Lung (tissue), 12 donors: ENCODE results near the gene AZI2. TPM values are rescaled to one million over a fixed set of nuclear protein-coding genes. Genes with fewer than 3 reads are reported as not detected.

Experiments
- ATAC-seq: fragments of 200-7000 bp; cut with Tn5 transposase; one replicate; pipeline ENCODE4 v1.9.1; 2020; ENCODE audit warnings: moderate number of reproducible peaks; ENCODE audit not compliant: insufficient read depth, low FRiP score
- DNase-seq, 3 donors: peaks; one replicate each; pipeline ENCODE4 v3.0.0-alpha.2; 2013 to 2017
- H3K27ac ChIP-seq, 2 donors: one replicate each; pipeline ENCODE4 v1.5.1; 2013; ENCODE audit warnings: mild to moderate bottlenecking in 2 of 2, moderate library complexity in 2 of 2, control low read depth in 1 of 2, inconsistent platforms in 1 of 2, low read depth in 1 of 2, low read length in 1 of 2
- H3K27me3 ChIP-seq, 3 donors: one replicate each; pipeline ENCODE4 v1.5.1; 2013; ENCODE audit warnings: low read length in 2 of 3; ENCODE audit not compliant: control insufficient read depth in 3 of 3, insufficient read depth in 3 of 3
- H3K36me3 ChIP-seq, 4 donors: one replicate each; pipeline ENCODE4 v1.5.1; 2013; ENCODE audit warnings: low read length in 4 of 4, mild to moderate bottlenecking in 1 of 4, moderate library complexity in 1 of 4; ENCODE audit not compliant: control insufficient read depth in 4 of 4, insufficient read depth in 4 of 4
- H3K4me1 ChIP-seq, 5 donors: one replicate each; pipeline ENCODE4 v1.5.1; 2013; ENCODE audit warnings: low read length in 5 of 5, mild to moderate bottlenecking in 2 of 5, moderate library complexity in 1 of 5; ENCODE audit not compliant: control insufficient read depth in 5 of 5, insufficient read depth in 5 of 5
- H3K4me3 ChIP-seq: one replicate; pipeline ENCODE4 v1.5.1; 2013; ENCODE audit warnings: mild to moderate bottlenecking, control low read depth, moderate library complexity
- H3K9ac ChIP-seq, 2 donors: one replicate each; pipeline ENCODE4 v1.5.1; 2013; ENCODE audit warnings: low read length in 2 of 2, control low read depth in 1 of 2; ENCODE audit not compliant: insufficient read depth in 1 of 2
- H3K9me3 ChIP-seq, 4 donors: one replicate each; pipeline ENCODE4 v1.5.1; 2013; ENCODE audit warnings: low read length in 3 of 4, mild to moderate bottlenecking in 1 of 4, moderate library complexity in 1 of 4; ENCODE audit not compliant: control insufficient read depth in 4 of 4, insufficient read depth in 3 of 4
- WGBS, 2 donors: extraction: QIAGEN DNeasy Blood & Tissue Kit; methylation state at CpG; one replicate each; pipeline ENCODE4 v1.1.7; 2013; 5-methylcytosine and 5-hydroxymethylcytosine counted together
- polyA plus RNA-seq, 2 donors: library from polyadenylated mRNA; stranded (reverse); fragments of 200-250 nt; gene quantifications; one replicate each; pipeline ENCODE4 v1.2.1, GENCODE V29; 2013
- total RNA-seq, 2 donors: library from RNA; depleted of rRNA in 1 of 2; stranded (reverse); fragments of >200 nt in 1 of 2; gene quantifications; one replicate each; pipeline ENCODE4 v1.2.1, GENCODE V29; 2014 to 2021
- TF ChIP-seq, protein P1 (sequence below): IDR thresholded peaks from 2 replicates; pipeline ENCODE4 v1.5.1; 2012; ENCODE audit warnings: mild to moderate bottlenecking; ENCODE audit errors: control extremely low read depth, extremely low read depth
- donor health status: control.
- donor health status: control.
- donor health status: Bipolar disorder and iron deficiency.
- donor health status: healthy.
- donor health status: DM: yes; HTN: yes; CAD: no.

The AZI2 gene
- total and polyA plus RNA-seq, 4 donors, result 32.5 to 132 (median 65.3) TPM

GRCh38 chr3:28328188-28329151 is 20.2 kb downstream of the AZI2 start:
- ATAC-seq, result peak; percentile 77
- TF ChIP-seq, protein P1, sequence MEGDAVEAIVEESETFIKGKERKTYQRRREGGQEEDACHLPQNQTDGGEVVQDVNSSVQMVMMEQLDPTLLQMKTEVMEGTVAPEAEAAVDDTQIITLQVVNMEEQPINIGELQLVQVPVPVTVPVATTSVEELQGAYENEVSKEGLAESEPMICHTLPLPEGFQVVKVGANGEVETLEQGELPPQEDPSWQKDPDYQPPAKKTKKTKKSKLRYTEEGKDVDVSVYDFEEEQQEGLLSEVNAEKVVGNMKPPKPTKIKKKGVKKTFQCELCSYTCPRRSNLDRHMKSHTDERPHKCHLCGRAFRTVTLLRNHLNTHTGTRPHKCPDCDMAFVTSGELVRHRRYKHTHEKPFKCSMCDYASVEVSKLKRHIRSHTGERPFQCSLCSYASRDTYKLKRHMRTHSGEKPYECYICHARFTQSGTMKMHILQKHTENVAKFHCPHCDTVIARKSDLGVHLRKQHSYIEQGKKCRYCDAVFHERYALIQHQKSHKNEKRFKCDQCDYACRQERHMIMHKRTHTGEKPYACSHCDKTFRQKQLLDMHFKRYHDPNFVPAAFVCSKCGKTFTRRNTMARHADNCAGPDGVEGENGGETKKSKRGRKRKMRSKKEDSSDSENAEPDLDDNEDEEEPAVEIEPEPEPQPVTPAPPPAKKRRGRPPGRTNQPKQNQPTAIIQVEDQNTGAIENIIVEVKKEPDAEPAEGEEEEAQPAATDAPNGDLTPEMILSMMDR, result peak; percentile 43
- Histone ChIP-seq H3K9ac (no peak overlapping the region), H3K4me1 (no peaks in the 10 kb centered on the region), H3K36me3 (peaks cover 2 to 25% (median 10%) of the 10 kb centered on the region in 4 donors), H3K27ac (no peak overlapping the region), H3K27me3 (no peaks in the 10 kb centered on the region), H3K9me3 (no peaks in the 10 kb centered on the region), H3K4me3 (no peak overlapping the region)
- DNase-seq, result peak in 2 of 3 donors; percentile 52 to 58
- WGBS, 2 donors, result 84 to 92% methylated on average over 4 of the region's 4 CpGs

GRCh38 chr3:28326458-28326926 is 22.1 kb downstream of the AZI2 start:
- Histone ChIP-seq H3K27ac (no peak overlapping the region), H3K4me1 (no peaks in the 10 kb centered on the region), H3K9ac (no peak overlapping the region), H3K9me3 (no peaks in the 10 kb centered on the region), H3K4me3 (no peak overlapping the region), H3K27me3 (no peaks in the 10 kb centered on the region), H3K36me3 (peaks cover 2 to 24% (median 10%) of the 10 kb centered on the region in 4 donors)
- TF ChIP-seq, protein P1, result no peak
- 65 to 82% methylated on average over 2 of the region's 2 CpGs for whole genome bisulfite sequencing, 2 donors
- ATAC-seq, result no peak
- no peak for DNase-seq

- Histone ChIP-seq H3K27me3 (no peaks in the 10 kb centered on the region), H3K27ac (no peak overlapping the region)
- WGBS, 2 donors, result 96% methylated on average over 1 of the region's 1 CpG
These were observed 26.2 kb downstream of the AZI2 start for GRCh38 chr3:28322464-28322863.

More at GRCh38 chr3:28322464-28322863, 26.2 kb downstream of the AZI2 start:
- DNase-seq, result no peak
- no peak overlapping the region for H3K4me3 ChIP-seq
- no peaks in the 10 kb centered on the region for H3K4me1 ChIP-seq
- H3K9ac ChIP-seq, result no peak overlapping the region
- TF ChIP-seq, protein P1, result no peak
- no peaks in the 10 kb centered on the region for H3K9me3 ChIP-seq
- peaks cover 2 to 31% (median 13%) of the 10 kb centered on the region in 4 donors for H3K36me3 ChIP-seq
- no peak for ATAC-seq
